ENCODE data around the gene MYOZ3. TPM values are rescaled to one million over a fixed set of nuclear protein-coding genes. Genes with fewer than 3 reads are reported as not detected.

Gene MYOZ3
- polyA plus RNA-seq, 3 donors = 5.9 to 8.6 (median 7.2) TPM

- no peak for DNase-seq
These were observed 19.1 kb upstream of the MYOZ3 start for GRCh38 chr5:150641824-150642566.

GRCh38 chr5:150642567-150642927 is 18.5 kb upstream of the MYOZ3 start:
- DNase-seq = peak; percentile 81

- DNase-seq = no peak
These were observed 17.9 kb upstream of the MYOZ3 start for GRCh38 chr5:150642991-150643710.

GRCh38 chr5:150644058-150644457 is 17.0 kb upstream of the MYOZ3 start:
- no peak for DNase-seq

GRCh38 chr5:150644514-150644913 is 16.5 kb upstream of the MYOZ3 start:
- DNase-seq = no peak

- peak; percentile 73 for DNase-seq
These were observed 15.9 kb upstream of the MYOZ3 start for GRCh38 chr5:150645070-150645700.

GRCh38 chr5:150647275-150648251 is 13.5 kb upstream of the MYOZ3 start:
- no peak for DNase-seq

GRCh38 chr5:150648294-150649107 is 12.6 kb upstream of the MYOZ3 start:
- DNase-seq = no peak

- no peak for DNase-seq
These were observed 11.7 kb upstream of the MYOZ3 start for GRCh38 chr5:150649108-150650020.

- no peak for DNase-seq
These were observed 10.7 kb upstream of the MYOZ3 start for GRCh38 chr5:150650021-150651006.

GRCh38 chr5:150651382-150651781 is 9.7 kb upstream of the MYOZ3 start:
- no peak for DNase-seq

GRCh38 chr5:150651924-150652671 is 9.0 kb upstream of the MYOZ3 start:
- DNase-seq = no peak

GRCh38 chr5:150653145-150653761 is 7.8 kb upstream of the MYOZ3 start:
- DNase-seq = no peak

GRCh38 chr5:150653762-150654556 is 7.1 kb upstream of the MYOZ3 start:
- DNase-seq = no peak

- no peak for DNase-seq
These were observed 5.8 kb upstream of the MYOZ3 start for GRCh38 chr5:150655221-150655620.
